ACC112 (cell line): Measurements from ENCODE around the gene PTGFRN.

Experiments used
- H2AFZ ChIP-seq: fragments of 200-600 bp; sonication (generic); one replicate; pipeline ENCODE4 v1.6.0; 2017; ENCODE audit warnings: antibody characterized with exemption, low read length; ENCODE audit not compliant: unreplicated experiment
- H3K27ac ChIP-seq: fragments of 200-600 bp; sonication (generic); 2 replicates; pipeline ENCODE4 v1.5.1; 2014; ENCODE audit warnings: low read depth, mild to moderate bottlenecking, antibody characterized with exemption, low read length, moderate library complexity
- H3K27me3 ChIP-seq: fragments of 200-600 bp; sonication (generic); 2 replicates; pipeline ENCODE4 v1.6.1; 2014; ENCODE audit warnings: mild to moderate bottlenecking, antibody characterized with exemption, low read length, moderate library complexity, mixed read lengths; ENCODE audit not compliant: insufficient read depth
- H3K36me3 ChIP-seq: fragments of 200-600 bp; sonication (generic); 2 replicates; pipeline ENCODE4 v1.6.1; 2016; ENCODE audit warnings: mild to moderate bottlenecking, antibody characterized with exemption, low read length, moderate library complexity, mixed read lengths; ENCODE audit not compliant: insufficient read depth
- H3K4me1 ChIP-seq: fragments of 200-600 bp; sonication (generic); one replicate; pipeline ENCODE4 v1.6.1; 2016; ENCODE audit warnings: low read length, mixed read lengths; ENCODE audit not compliant: insufficient read depth, unreplicated experiment, control insufficient read depth
- H3K4me3 ChIP-seq: fragments of 200-600 bp; sonication (generic); 2 replicates; pipeline ENCODE4 v1.5.1; 2014; ENCODE audit warnings: mild to moderate bottlenecking, low read depth, low read length
- H3K79me2 ChIP-seq: fragments of 200-600 bp; sonication (generic); one replicate; pipeline ENCODE4 v1.6.0; 2016; ENCODE audit warnings: low read length; ENCODE audit not compliant: control insufficient read depth, unreplicated experiment, insufficient read depth

PTGFRN gene

DNA sequence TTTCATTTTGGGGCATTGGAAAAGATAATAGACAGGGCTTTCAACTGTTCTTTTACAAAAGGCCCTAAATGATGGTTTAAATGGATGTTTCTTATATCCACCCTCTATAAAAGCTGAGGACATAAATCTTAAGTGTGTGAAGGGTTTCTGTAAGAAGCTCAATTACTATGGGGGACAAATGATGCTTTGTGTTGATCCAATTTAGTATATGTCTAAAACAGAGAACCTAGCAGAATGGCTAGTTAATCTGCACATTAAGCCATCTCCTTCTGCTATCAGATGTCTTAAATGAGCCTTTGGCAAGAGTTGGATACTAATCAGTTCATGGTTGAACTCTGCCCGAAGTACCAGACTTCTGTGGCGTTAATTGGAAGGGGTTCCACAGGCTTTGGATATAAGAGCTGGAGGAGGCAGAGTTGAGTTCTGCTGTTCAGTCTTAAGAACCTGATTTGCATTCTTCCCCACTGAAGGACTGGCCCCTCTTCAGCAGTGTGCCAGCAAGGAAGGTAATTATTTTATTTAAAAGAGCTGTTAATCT is 43.1 kb downstream of the PTGFRN start:
- H3K4me3 ChIP-seq, result no peak overlapping the region
- H3K4me1 ChIP-seq, result peaks cover 17% of the 10 kb centered on the region
- no peaks in the 10 kb centered on the region for H3K79me2 ChIP-seq
- no peak overlapping the region for H2AFZ ChIP-seq
- no peak overlapping the region for H3K27ac ChIP-seq
- H3K36me3 ChIP-seq, result peaks cover 6% of the 10 kb centered on the region
- no peaks in the 10 kb centered on the region for H3K27me3 ChIP-seq

DNA sequence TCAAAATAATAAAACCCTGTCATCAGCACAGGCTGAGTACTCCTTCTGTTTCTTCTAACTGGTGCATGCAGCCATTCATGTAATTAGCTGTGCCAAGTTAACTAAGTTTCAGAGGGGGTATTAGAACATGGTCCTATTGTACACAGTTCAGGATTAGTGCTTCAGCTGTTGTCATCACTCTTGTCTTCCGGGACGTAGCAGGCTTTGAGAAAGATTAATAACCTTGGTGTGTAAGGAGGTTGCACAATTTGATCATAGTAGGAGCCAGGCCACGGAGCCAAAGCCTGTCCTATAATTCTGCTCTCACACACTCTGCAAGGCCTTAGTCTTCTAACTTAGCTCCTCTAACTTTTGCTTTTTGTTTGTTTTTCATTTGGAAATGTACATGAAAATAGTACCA is 44.7 kb downstream of the PTGFRN start:
- no peak overlapping the region for H2AFZ ChIP-seq
- peaks cover 17% of the 10 kb centered on the region for H3K4me1 ChIP-seq
- no peak overlapping the region for H3K27ac ChIP-seq
- no peak overlapping the region for H3K4me3 ChIP-seq
- H3K36me3 ChIP-seq, result peaks cover 2% of the 10 kb centered on the region
- no peaks in the 10 kb centered on the region for H3K79me2 ChIP-seq
- no peaks in the 10 kb centered on the region for H3K27me3 ChIP-seq

DNA sequence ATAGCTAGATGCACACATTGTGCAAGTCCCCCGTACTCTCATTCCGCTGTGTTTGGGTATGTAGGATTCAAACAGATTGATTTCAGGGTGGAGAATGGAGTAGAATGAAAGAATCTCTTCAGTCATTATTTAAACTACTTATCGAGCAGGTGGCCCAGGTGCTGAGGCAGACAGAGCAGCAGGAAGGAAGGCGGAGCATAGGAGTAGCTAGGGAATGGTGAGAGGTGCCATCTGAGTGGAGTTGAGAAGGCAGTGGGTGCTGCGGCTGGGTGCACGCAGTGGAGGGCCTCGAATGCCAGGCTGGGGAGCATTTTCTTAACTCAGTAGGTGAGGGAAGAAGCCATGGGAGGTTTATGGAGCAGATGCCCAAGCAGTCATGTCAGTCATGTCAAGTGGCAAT is 46.7 kb downstream of the PTGFRN start:
- no peak overlapping the region for H3K4me3 ChIP-seq
- H3K27ac ChIP-seq, result no peak overlapping the region
- H3K36me3 ChIP-seq, result peaks cover 3% of the 10 kb centered on the region
- H2AFZ ChIP-seq, result no peak overlapping the region
- H3K27me3 ChIP-seq, result no peaks in the 10 kb centered on the region
- H3K79me2 ChIP-seq, result no peaks in the 10 kb centered on the region
- peaks cover 5% of the 10 kb centered on the region for H3K4me1 ChIP-seq

DNA sequence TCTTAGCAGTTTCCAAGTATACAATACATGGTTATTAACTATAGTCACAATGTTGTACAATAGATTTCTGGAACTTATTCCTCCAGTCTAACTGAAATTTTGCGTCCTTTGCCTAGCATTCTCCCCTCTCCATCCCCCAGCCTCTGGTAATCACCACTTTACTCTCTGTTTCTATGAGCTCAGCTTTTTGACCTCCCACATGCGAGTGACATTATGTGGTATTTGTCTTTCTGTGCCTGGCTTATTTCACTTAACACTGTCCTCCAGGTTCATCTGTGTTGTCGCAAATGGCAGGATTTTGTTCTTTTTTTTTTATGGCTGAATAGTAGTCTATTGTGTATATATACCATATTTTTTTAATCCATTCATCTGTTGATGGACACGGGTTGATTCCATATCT is 47.9 kb downstream of the PTGFRN start:
- H2AFZ ChIP-seq, result no peak overlapping the region
- no peak overlapping the region for H3K27ac ChIP-seq
- no peaks in the 10 kb centered on the region for H3K27me3 ChIP-seq
- H3K79me2 ChIP-seq, result no peaks in the 10 kb centered on the region
- H3K4me1 ChIP-seq, result no peaks in the 10 kb centered on the region
- H3K4me3 ChIP-seq, result no peak overlapping the region
- peaks cover 4% of the 10 kb centered on the region for H3K36me3 ChIP-seq

DNA sequence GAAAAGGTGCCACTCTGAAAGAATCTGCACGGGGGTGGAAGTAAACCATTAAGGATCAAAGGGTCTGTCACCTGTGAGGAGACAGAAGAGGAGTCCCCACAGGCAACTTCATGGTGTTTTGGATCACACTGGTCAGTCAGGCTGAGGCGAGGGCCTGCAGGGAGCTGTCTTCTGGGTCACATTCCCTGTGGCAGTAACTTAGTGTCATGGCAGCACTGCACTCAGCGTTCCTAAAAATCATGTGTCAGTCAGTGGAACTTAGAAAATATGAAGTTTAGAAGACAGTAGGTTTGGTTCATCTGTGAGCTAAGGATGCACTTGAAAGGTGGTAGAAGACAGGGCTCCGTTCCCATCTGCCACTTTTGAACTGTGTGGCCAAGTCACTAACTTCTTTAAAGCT is 48.4 kb downstream of the PTGFRN start:
- Histone ChIP-seq H3K27me3 (no peaks in the 10 kb centered on the region), H3K27ac (no peak overlapping the region), H3K4me3 (no peak overlapping the region), H2AFZ (no peak overlapping the region), H3K36me3 (peaks cover 4% of the 10 kb centered on the region), H3K4me1 (no peaks in the 10 kb centered on the region), H3K79me2 (no peaks in the 10 kb centered on the region)

DNA sequence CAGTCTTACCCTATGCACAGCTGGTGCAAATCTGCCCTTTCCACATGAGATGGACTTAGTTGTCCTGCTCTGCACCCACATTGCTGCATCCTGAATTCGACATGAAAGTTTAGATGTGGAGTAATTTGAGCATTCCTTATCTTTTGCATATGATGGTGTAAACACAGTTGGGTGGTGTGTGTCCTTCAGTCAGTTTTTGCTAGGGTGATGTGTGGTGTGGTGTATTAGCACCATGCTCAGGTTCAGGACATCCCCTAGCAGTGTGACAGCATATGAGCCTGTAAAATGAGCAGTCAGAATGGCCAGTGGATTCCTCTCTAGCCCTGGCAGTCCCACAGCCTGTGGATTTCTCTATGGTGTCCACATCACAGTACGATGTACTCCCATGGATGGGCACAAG is 49.3 kb downstream of the PTGFRN start:
- Histone ChIP-seq H2AFZ (no peak overlapping the region), H3K4me3 (no peak overlapping the region), H3K27ac (no peak overlapping the region), H3K36me3 (peaks cover 4% of the 10 kb centered on the region), H3K4me1 (no peaks in the 10 kb centered on the region), H3K27me3 (no peaks in the 10 kb centered on the region), H3K79me2 (no peaks in the 10 kb centered on the region)

DNA sequence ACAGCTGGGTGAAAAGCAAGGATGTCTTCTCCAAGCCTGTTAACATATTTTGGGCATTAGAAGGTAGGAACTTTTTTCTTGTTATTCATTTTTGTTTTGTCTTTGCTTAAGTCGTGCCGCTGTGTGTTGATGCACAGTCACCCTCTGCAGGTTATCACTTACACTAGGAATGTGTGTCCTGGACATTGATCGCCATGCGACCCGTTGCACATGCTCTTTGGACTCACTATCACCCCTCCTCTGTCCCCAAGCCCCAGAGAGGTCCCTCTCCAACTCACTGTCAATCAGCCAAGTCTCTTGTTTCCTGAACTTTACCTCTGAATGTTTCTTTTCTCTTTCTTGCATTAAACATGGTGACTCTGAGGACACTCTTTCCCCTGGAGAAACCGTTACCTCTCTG is 51.9 kb downstream of the PTGFRN start:
- H3K4me1 ChIP-seq, result peaks cover 4% of the 10 kb centered on the region
- no peak overlapping the region for H3K27ac ChIP-seq
- H3K27me3 ChIP-seq, result no peaks in the 10 kb centered on the region
- no peaks in the 10 kb centered on the region for H3K79me2 ChIP-seq
- peaks cover 6% of the 10 kb centered on the region; the same call in 1 of the 2 replicates for H3K36me3 ChIP-seq
- no peak overlapping the region for H3K4me3 ChIP-seq
- H2AFZ ChIP-seq, result no peak overlapping the region

DNA sequence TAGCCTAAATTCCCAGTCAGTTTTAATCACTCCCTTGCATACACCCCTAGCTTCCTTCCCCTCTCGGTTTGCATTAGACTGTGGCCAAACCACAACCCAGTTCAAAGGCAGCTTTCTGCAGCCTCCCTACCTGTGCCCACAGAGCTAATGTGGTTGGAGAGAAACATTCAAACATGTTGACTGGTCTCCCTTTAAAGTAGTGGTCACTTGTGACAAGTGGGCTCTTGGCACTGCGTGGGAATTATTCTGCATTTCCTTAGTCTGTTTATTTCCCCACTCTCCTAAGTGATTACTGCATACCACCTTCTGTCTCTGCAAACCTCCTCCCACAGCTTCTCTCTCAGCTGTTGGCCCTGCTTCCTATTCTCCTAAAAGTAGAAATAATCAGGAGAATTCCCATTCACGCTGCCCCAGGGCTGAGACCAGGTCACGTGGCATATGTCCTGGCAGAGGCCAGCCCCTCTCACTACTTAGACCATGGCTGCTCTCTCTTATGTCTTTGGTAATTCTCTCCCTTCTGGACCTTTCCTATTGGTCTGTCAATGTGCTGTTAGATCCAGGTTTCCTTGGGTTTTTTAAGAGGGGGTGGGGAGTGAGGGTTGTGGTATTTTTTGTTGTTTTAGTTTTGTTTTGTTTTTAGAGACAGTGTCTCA is 53.4 kb downstream of the PTGFRN start:
- Histone ChIP-seq H3K79me2 (no peaks in the 10 kb centered on the region), H3K27me3 (no peaks in the 10 kb centered on the region), H3K4me3 (no peak overlapping the region), H3K27ac (no peak overlapping the region), H3K36me3 (peaks cover 18% of the 10 kb centered on the region; the same call in 1 of the 2 replicates), H3K4me1 (peaks cover 4% of the 10 kb centered on the region), H2AFZ (no peak overlapping the region)

DNA sequence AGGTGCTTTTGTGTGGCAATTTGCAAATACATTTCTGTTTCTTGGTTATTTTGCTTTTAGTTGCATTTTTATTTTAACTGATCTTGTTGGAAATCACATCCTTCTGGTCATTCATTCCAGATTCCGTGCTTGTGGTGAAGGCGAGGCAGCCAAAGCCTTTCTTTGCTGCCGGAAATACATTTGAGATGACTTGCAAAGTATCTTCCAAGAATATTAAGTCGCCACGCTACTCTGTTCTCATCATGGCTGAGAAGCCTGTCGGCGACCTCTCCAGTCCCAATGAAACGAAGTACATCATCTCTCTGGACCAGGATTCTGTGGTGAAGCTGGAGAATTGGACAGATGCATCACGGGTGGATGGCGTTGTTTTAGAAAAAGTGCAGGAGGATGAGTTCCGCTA is 57.1 kb downstream of the PTGFRN start:
- no peaks in the 10 kb centered on the region for H3K79me2 ChIP-seq
- peaks cover 9% of the 10 kb centered on the region for H3K4me1 ChIP-seq
- peaks cover 19% of the 10 kb centered on the region; the same call in 1 of the 2 replicates for H3K36me3 ChIP-seq
- H3K27ac ChIP-seq, result peak overlapping the region; percentile 54
- no peak overlapping the region for H2AFZ ChIP-seq
- H3K4me3 ChIP-seq, result no peak overlapping the region
- H3K27me3 ChIP-seq, result no peaks in the 10 kb centered on the region

DNA sequence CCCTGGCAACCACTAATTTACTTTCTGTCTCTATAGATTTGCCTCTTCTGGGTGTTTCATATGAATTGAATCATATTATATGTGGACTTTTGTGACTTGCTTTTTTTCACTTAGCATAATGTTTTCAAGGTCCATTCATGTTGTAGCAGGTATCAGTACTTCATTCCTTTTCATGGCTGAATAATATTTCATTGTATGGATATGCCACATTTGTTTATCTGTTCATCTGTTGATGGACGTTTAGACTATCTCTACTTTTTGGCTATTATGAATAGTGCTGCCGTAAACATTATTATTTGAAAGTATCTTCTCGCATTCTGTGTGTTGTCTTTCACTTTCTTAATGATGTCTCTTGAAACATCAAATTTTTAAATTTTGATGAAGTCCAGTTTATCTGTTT is 59.0 kb downstream of the PTGFRN start:
- peaks cover 20% of the 10 kb centered on the region; the same call in 1 of the 2 replicates for H3K36me3 ChIP-seq
- H3K4me3 ChIP-seq, result no peak overlapping the region
- H3K27ac ChIP-seq, result no peak overlapping the region
- H3K4me1 ChIP-seq, result peaks cover 22% of the 10 kb centered on the region
- no peak overlapping the region for H2AFZ ChIP-seq
- no peaks in the 10 kb centered on the region for H3K79me2 ChIP-seq
- H3K27me3 ChIP-seq, result no peaks in the 10 kb centered on the region

DNA sequence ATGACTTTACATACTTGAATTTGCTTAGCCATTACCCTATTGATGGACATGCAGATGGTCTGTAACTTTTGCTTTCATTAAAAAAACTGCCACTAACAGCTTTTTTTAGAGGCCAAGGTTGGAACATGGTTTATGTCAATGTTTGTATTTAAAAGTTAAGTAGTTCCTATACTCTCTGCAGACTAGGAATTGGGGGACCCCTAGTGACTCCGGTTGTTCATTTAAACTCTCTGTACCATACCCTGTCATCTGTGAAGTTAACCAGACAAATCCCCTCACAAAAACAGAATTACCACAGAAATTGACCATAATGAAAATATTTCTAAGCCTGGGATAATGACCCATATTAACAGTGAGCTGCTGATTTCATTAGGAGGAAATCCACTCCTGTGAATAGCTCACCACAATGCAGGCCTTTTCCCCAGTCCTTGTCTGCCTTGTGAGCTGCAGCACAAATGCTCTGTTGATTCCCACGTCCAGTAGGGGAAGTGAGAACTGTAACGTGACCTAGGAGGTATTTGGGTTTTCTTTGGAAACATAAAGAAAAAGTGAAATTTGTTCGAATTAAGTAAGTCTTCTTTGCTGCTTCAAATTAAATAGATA is 61.6 kb downstream of the PTGFRN start:
- peaks cover 28% of the 10 kb centered on the region for H3K36me3 ChIP-seq
- no peak overlapping the region for H2AFZ ChIP-seq
- no peak overlapping the region for H3K4me3 ChIP-seq
- 0 out of 2 replicates have a peak overlapping the region, but pooled peaks have one; percentile 49 for H3K27ac ChIP-seq
- H3K4me1 ChIP-seq, result peaks cover 19% of the 10 kb centered on the region
- no peaks in the 10 kb centered on the region for H3K27me3 ChIP-seq
- H3K79me2 ChIP-seq, result no peaks in the 10 kb centered on the region
